K562 (cell line): ENCODE measurements around the gene RCL1. TPM values are rescaled to one million over a fixed set of nuclear protein-coding genes. Genes with fewer than 3 reads are reported as not detected.

Experiments
- ATAC-seq: fragments of 200-7000 bp; cut with Tn5 transposase; 3 replicates; pipeline ENCODE4 v1.9.1; 2020; ENCODE audit warnings: moderate library complexity
- BruUV-seq: library from RNA; stranded (reverse); fragments of 400-500 nt; replicated peaks from 2 replicates; lab custom pipeline; 2021; lab: Mats Ljungman, UMichigan
- CTCF ChIA-PET: fragments of 300-600 bp; formaldehyde crosslinking; extraction: SDS; loops from one replicate; lab custom pipeline; 2021; ENCODE audit warnings: low intra/inter-chr PET ratio; lab: Yijun Ruan, JAX
- POLR2A ChIA-PET: fragments of 300-600, 350-650 bp; sonication (Branson Sonifier 250); formaldehyde crosslinking; extraction: SDS; loops from one replicate; lab custom pipeline; 2021; ENCODE audit warnings: antibody characterized with exemption, inconsistent platforms; lab: Yijun Ruan, JAX
- DNase-seq, 4 experiments: peaks; one replicate each; pipeline versions ENCODE4 v3.0.0 to v3.0.0-alpha.2; 2011 to 2018; ENCODE audit warnings: low spot score in 3 of 4, mixed read lengths in 3 of 4; ENCODE audit errors: extremely low read depth in 1 of 4
- FAIRE-seq: peaks from 2 replicates; lab custom pipeline; 2011; peaks lifted over from hg19 to GRCh38; lab: Jason Lieb, UNC
- H2AFZ ChIP-seq: 2 replicates; pipeline ENCODE4 v1.6.0; 2011; ENCODE audit warnings: low read depth, low read length, control low read depth, inconsistent platforms
- H3K27ac ChIP-seq: fragments of 200-600 bp; 3 replicates; pipeline ENCODE4 v1.8.0; 2011; ENCODE audit warnings: low read depth, mild to moderate bottlenecking, control low read depth, inconsistent platforms, low read length, moderate library complexity, mixed read lengths; ENCODE audit errors: extremely low read depth
- H3K27me3 ChIP-seq, 2 experiments: fragments of 300-600 bp in 1 of 2; 2 replicates in 1 of 2; 3 replicates in 1 of 2; pipeline versions ENCODE4 v1.6.0 to v1.8.0; 2011; ENCODE audit warnings: inconsistent platforms in 2 of 2, low read length in 2 of 2, mild to moderate bottlenecking in 1 of 2, mixed read lengths in 1 of 2, moderate library complexity in 1 of 2; ENCODE audit not compliant: control insufficient read depth in 2 of 2, insufficient read depth in 2 of 2
- H3K36me3 ChIP-seq: fragments of 300-600 bp; 3 replicates; pipeline ENCODE4 v1.8.0; 2011; ENCODE audit warnings: mild to moderate bottlenecking, low read length, inconsistent platforms; ENCODE audit not compliant: control insufficient read depth, insufficient read depth
- H3K4me1 ChIP-seq, 2 experiments: fragments of 200-600 bp in 1 of 2; replicated peaks in 1 of 2; 2 replicates in 1 of 2; 3 replicates in 1 of 2; pipeline versions ENCODE4 v1.5.1 to v1.8.0; 2011; ENCODE audit warnings: inconsistent platforms in 2 of 2, low read length in 2 of 2, mild to moderate bottlenecking in 1 of 2, mixed read lengths in 1 of 2, moderate library complexity in 1 of 2; ENCODE audit not compliant: control insufficient read depth in 2 of 2, insufficient read depth in 2 of 2
- H3K4me2 ChIP-seq: 2 replicates; pipeline ENCODE4 v1.6.1; 2011; ENCODE audit warnings: low read length, control low read depth, inconsistent platforms, mixed read lengths; ENCODE audit not compliant: insufficient read depth
- H3K4me3 ChIP-seq: fragments of 200-600 bp; sonication (generic), shearing (Covaris generic); 2 replicates; pipeline ENCODE4 v1.5.1; 2016; ENCODE audit warnings: control low read depth, inconsistent platforms
- H3K79me2 ChIP-seq: fragments of 200-600 bp; 3 replicates; pipeline ENCODE4 v1.8.0; 2011; ENCODE audit warnings: low read length, inconsistent platforms; ENCODE audit not compliant: control insufficient read depth, insufficient read depth
- H3K9ac ChIP-seq, 2 experiments: 2 replicates each; pipeline versions ENCODE4 v1.6.0 to v1.6.1; 2011; ENCODE audit warnings: low read depth in 2 of 2, low read length in 2 of 2, control low read depth in 1 of 2, inconsistent platforms in 1 of 2, mild to moderate bottlenecking in 1 of 2, mixed read lengths in 1 of 2; ENCODE audit not compliant: insufficient read depth in 1 of 2
- H3K9me1 ChIP-seq: one replicate; pipeline ENCODE4 v1.6.0; 2011; ENCODE audit warnings: inconsistent platforms, mild to moderate bottlenecking, low read length, moderate library complexity; ENCODE audit not compliant: control insufficient read depth, insufficient read depth
- H3K9me3 ChIP-seq: replicated peaks from 2 replicates; pipeline ENCODE4 v1.5.1; 2011; ENCODE audit warnings: low read depth, low read length, inconsistent platforms; ENCODE audit not compliant: control insufficient read depth, insufficient read depth
- H4K20me1 ChIP-seq: replicated peaks from 2 replicates; pipeline ENCODE4 v1.6.1; 2011; ENCODE audit warnings: low read length, inconsistent platforms, mixed read lengths; ENCODE audit not compliant: control insufficient read depth, insufficient read depth
- ARNT ChIP-seq, 2 experiments: fragments of 450-650 bp; IDR thresholded peaks; 2 replicates each; pipeline ENCODE4 v1.6.1; 2016; ENCODE audit warnings: mild to moderate bottlenecking in 1 of 2
- ASH1L ChIP-seq: fragments of 450-650 bp; IDR thresholded peaks from 2 replicates; pipeline ENCODE4 v1.6.1; 2018; ENCODE audit warnings: borderline replicate concordance, mild to moderate bottlenecking, low read depth; ENCODE audit not compliant: partially characterized antibody
- E2F3 ChIP-seq: fragments of 250-450 bp; sonication (Bioruptor Pico); IDR thresholded peaks from 2 replicates; pipeline ENCODE4 v1.4.0; 2020; ENCODE audit warnings: mild to moderate bottlenecking
- ELK3 ChIP-seq: fragments of 450-650 bp; formaldehyde crosslinking; IDR thresholded peaks from 2 replicates; pipeline ENCODE4 v1.4.0; 2020; ENCODE audit warnings: mild to moderate bottlenecking
- MED1 ChIP-seq: sonication (generic); formaldehyde crosslinking; IDR thresholded peaks from 2 replicates; pipeline ENCODE4 v1.8.1; 2023; ENCODE audit warnings: missing genetic modification reagents, borderline replicate concordance
- OTX1 ChIP-seq: fragments of 450-650 bp; formaldehyde crosslinking; IDR thresholded peaks from 2 replicates; pipeline ENCODE4 v1.4.0; 2022; ENCODE audit warnings: mild to moderate bottlenecking
- SAP30 ChIP-seq: fragments of 200-600 bp; sonication (generic); IDR thresholded peaks from 2 replicates; pipeline ENCODE4 v1.6.1; 2012; ENCODE audit warnings: borderline replicate concordance, low read depth, mild to moderate bottlenecking, moderate library complexity, low read length, control low read depth, inconsistent platforms; ENCODE audit not compliant: insufficient read depth, poor library complexity, severe bottlenecking
- ZBTB11 ChIP-seq, 3 experiments: fragments of 200-800 bp in 1 of 3; fragments of 250-450 bp in 1 of 3; fragments of 450-650 bp in 1 of 3; sonication (Bioruptor Pico) in 1 of 3; sonication (Bioruptor generic) in 1 of 3; formaldehyde crosslinking in 1 of 3; IDR thresholded peaks; 2 replicates each; pipeline versions ENCODE4 v1.6.1 to v1.8.0; 2016 to 2022; ENCODE audit warnings: mild to moderate bottlenecking in 2 of 3, missing genetic modification characterization in 2 of 3, missing compliant biosample characterization in 1 of 3, moderate library complexity in 1 of 3
- ZNF655 ChIP-seq: fragments of 250-450 bp; sonication (Bioruptor Pico); IDR thresholded peaks from 2 replicates; pipeline ENCODE4 v1.5.0; 2021
- ZNF780A ChIP-seq: fragments of 250-450 bp; sonication (Bioruptor Pico); IDR thresholded peaks from 2 replicates; pipeline ENCODE4 v1.5.0; 2021; ENCODE audit warnings: mild to moderate bottlenecking
- WGBS: fragments of 100-300 bp; shearing (Covaris generic); methylation state at CpG from one replicate; pipeline ENCODE4 v1.1.6; 2016; ENCODE audit warnings: low coverage, mixed read lengths; ENCODE audit not compliant: insufficient coverage; ENCODE audit errors: missing lambda C conversion rate; 5-methylcytosine and 5-hydroxymethylcytosine counted together
- in situ Hi-C: fragments of 300-500 bp; cut with MboI; formaldehyde crosslinking; loops from 4 replicates; pipeline ENCODE4 v1.15.0; 2018; ENCODE audit warnings: inconsistent platforms, mixed read lengths
- intact Hi-C: fragments of 100-400 bp; cut with micrococcal nuclease; formaldehyde crosslinking; loops from 2 replicates; pipeline ENCODE4 v1.14.2; 2022
- polyA plus RNA-seq, 8 experiments: library from polyadenylated mRNA; depleted of rRNA in 4 of 8; stranded (reverse) in 5 of 8; unstranded in 3 of 8; fragments of >200 nt; fragmentation: Nextera tagmentation in 2 of 8; fragmentation: Illumina TruSeq in 1 of 8; extraction: Ambion mirVana in 2 of 8; extraction: Trizol in 1 of 8; gene quantifications; 2 replicates each; pipeline versions ENCODE4 v1.2.1 to v1.2.3, GENCODE V29; 2011 to 2014; ENCODE audit warnings: inconsistent platforms in 1 of 8, missing spikeins in 1 of 8
- total RNA-seq, 7 experiments: library from RNA; depleted of rRNA in 6 of 7; stranded (reverse); fragments of >200 nt in 6 of 7; fragmentation: Illumina TruSeq in 2 of 7; extraction: Trizol in 2 of 7; gene quantifications; 2 replicates each; pipeline versions ENCODE4 v1.2.1 to v1.2.3, GENCODE V29; 2011 to 2021; ENCODE audit warnings: low replicate concordance in 1 of 7

Gene RCL1
- total and polyA plus RNA-seq, 9 of the 15 experiments (the other 6 are each of a cell fraction or from before 2014, with no cell fraction given): 24.0 to 67.7 (median 38.6) TPM

- intact Hi-C loops: loop anchor here (1.0 to 5.0 kb wide), 3 partner anchors 10 to 62 kb away; no protein-coding TSS in a partner anchor
- peak overlapping the region; percentile 83 for H3K27ac ChIP-seq
- CTCF ChIA-PET: no interaction called here
- TF ChIP-seq MED1 (CRISPR knock-in tag) (no peak), ZBTB11 (CRISPR knock-in tag; IDR thresholded peaks at IDR 0.05) (peak in 1 of 3 experiments; percentile 71; a peak in 2 of 6 replicates), SAP30 (no peak), ZNF655 (no peak), E2F3 (CRISPR knock-in tag) (no peak), ZNF780A (no peak), ARNT (IDR thresholded peaks at IDR 0.05) (peak; percentile 94 to 96), ELK3 (no peak), OTX1 (CRISPR knock-in tag) (no peak), ASH1L (no peak)
Observed at GRCh38 chr9:4862506-4863250, 69.9 kb downstream of the RCL1 start.

More at GRCh38 chr9:4862506-4863250, 69.9 kb downstream of the RCL1 start:
- H3K36me3 ChIP-seq: peaks cover 81% of the 10 kb centered on the region
- H3K79me2 ChIP-seq: peaks cover 94% of the 10 kb centered on the region
- H3K27me3 ChIP-seq: no peaks in the 10 kb centered on the region
- POLR2A ChIA-PET: interaction anchor here (1.5 to 3.9 kb wide), 3 partner anchors 10 to 70 kb away, joined by 3 to 33 read pairs (median 4); partner anchors contain the start of gene RCL1
- WGBS: 0% methylated on average over 6 of the region's 6 CpGs
- ATAC-seq (peak; percentile 80), DNase-seq (peak; percentile 79 to 93 (median 82)), FAIRE-seq (peak; percentile 96)
- H3K9ac ChIP-seq: peak overlapping the region; percentile 43 to 56; a peak in 3 of 4 replicates
- no peak overlapping the region for H2AFZ ChIP-seq
- no peak overlapping the region for H3K4me3 ChIP-seq
- peaks cover 49 to 81% of the 10 kb centered on the region in 2 experiments for H3K4me1 ChIP-seq
- in situ Hi-C loops: loop anchor here (5.0 kb wide), 1 partner anchor 120 kb away; no protein-coding TSS in a partner anchor
- no peaks in the 10 kb centered on the region for H3K9me1 ChIP-seq
- peak overlapping the region; percentile 73 for H3K4me2 ChIP-seq
- H4K20me1 ChIP-seq: no peaks in the 10 kb centered on the region
- no TSS peak for BruUV-seq
- H3K9me3 ChIP-seq: no peaks in the 10 kb centered on the region
